Epithelial cell of umbilical artery (primary cell): ENCODE results near the gene OR7G2. TPM values are rescaled to one million over a fixed set of nuclear protein-coding genes. Genes with fewer than 3 reads are reported as not detected.

Experiments used
- total RNA-seq: library from RNA; depleted of rRNA; stranded (reverse); fragments of >200 nt; gene quantifications from 2 replicates; pipeline ENCODE4 v1.2.3, GENCODE V29; 2014

OR7G2 gene
- not detected in 2 replicates for total RNA-seq

GRCh38 chr19:9107375-9107774 is at the start of gene OR7G2:
Gene OR7G2 (minus strand): TSS chr19:9107475. CDS start chr19:9103243, 4,232 bp downstream.

GRCh38 chr19:9140159-9140874 is 33.0 kb upstream of the OR7G2 start, which contains the start of gene ZNF317:
Gene ZNF317 (plus strand): TSS chr19:9140397. CDS start chr19:9156017, 15,620 bp downstream.

GRCh38 chr19:9126900-9127405 is 19.7 kb upstream of the OR7G2 start, which contains the start of gene OR7G3:
Gene OR7G3 (minus strand): TSS chr19:9126950. CDS start chr19:9126950, 0 bp downstream.

GRCh38 chr19:9115307-9115813 is 8.1 kb upstream of the OR7G2 start, which contains the start of gene OR7G1:
Gene OR7G1 (minus strand): TSS chr19:9115763. CDS start chr19:9115763, 0 bp downstream.

GRCh38 chr19:9086761-9087160 is 20.5 kb downstream of the OR7G2 start, which contains the start of gene OR1M1:
Gene OR1M1 (plus strand): TSS chr19:9087061. CDS start chr19:9093245, 6,184 bp downstream.

Other genes starting within 250 kb of the OR7G2 start
- not detected in 2 replicates for gene MUC16, start 97.1 kb downstream of the OR7G2 start, total RNA-seq
- not detected in 2 replicates for gene OR1M1, start 20.4 kb downstream of the OR7G2 start, total RNA-seq
- gene OR7G1, start 8.3 kb upstream of the OR7G2 start, total RNA-seq, result not detected in 2 replicates
- gene OR7G3, start 19.5 kb upstream of the OR7G2 start, total RNA-seq, result not detected in 2 replicates
- gene ZNF317, start 32.9 kb upstream of the OR7G2 start, total RNA-seq, result 12.2 and 14.6 TPM in 2 replicates
- gene OR7D2, start 71.5 kb upstream of the OR7G2 start, total RNA-seq, result not detected in 2 replicates
- not detected in 2 replicates for gene OR7D4, start 112.1 kb upstream of the OR7G2 start, total RNA-seq
- gene OR7E24, start 143.5 kb upstream of the OR7G2 start, total RNA-seq, result not detected in 2 replicates
- 5.8 and 6.2 TPM in 2 replicates for gene ZNF699, start 202.4 kb upstream of the OR7G2 start, total RNA-seq
- 10.7 and 11.9 TPM in 2 replicates for gene ZNF559, start 216.7 kb upstream of the OR7G2 start, total RNA-seq